HCT116 (cell line): ENCODE results near the gene CTTNBP2.

Source experiments
- ATF3 ChIP-seq: IDR thresholded peaks from 2 replicates; pipeline ENCODE4 v1.6.1; 2012
- CTCF ChIP-seq, 3 experiments: fragments of 200-600 bp in 1 of 3; sonication (generic) in 1 of 3; IDR thresholded peaks in 2 of 3; conservative IDR thresholded peaks in 1 of 3; 2 replicates each; pipeline ENCODE4 v1.5.1; 2012 to 2017; ENCODE audit warnings: low read depth in 2 of 3, low read length in 2 of 3, antibody characterized with exemption in 1 of 3, borderline replicate concordance in 1 of 3, control low read depth in 1 of 3, mild to moderate bottlenecking in 1 of 3, mixed read lengths in 1 of 3, mixed run types in 1 of 3, moderate library complexity in 1 of 3; ENCODE audit not compliant: insufficient read depth in 1 of 3
- EZH2 ChIP-seq: fragments of 200-600 bp; sonication (generic); IDR thresholded peaks from 2 replicates; pipeline ENCODE4 v1.6.1; 2017; ENCODE audit warnings: antibody characterized with exemption, mixed run types
- POLR2A ChIP-seq: IDR thresholded peaks from 2 replicates; pipeline ENCODE4 v1.7.0; 2011; ENCODE audit warnings: borderline replicate concordance; ENCODE audit not compliant: insufficient read depth, insufficient read length; ENCODE audit errors: extremely low read depth
- POLR2AphosphoS5 ChIP-seq: IDR thresholded peaks from 2 replicates; pipeline ENCODE4 v1.6.1; 2011; ENCODE audit warnings: mild to moderate bottlenecking, low read depth, low read length, moderate library complexity
- TF ChIP-seq, protein P1 (sequence below): IDR thresholded peaks from 2 replicates; pipeline ENCODE4 v1.6.1; 2012; ENCODE audit warnings: low read depth

GRCh38 chr7:117896339-117896738, 23.1 kb upstream of the CTTNBP2 start:
- no peak for TF ChIP-seq POLR2A
- TF ChIP-seq EZH2 = no peak
- no peak for TF ChIP-seq POLR2AphosphoS5
- TF ChIP-seq ATF3 = no peak
- no peak for TF ChIP-seq CTCF (IDR thresholded peaks at IDR 0.05 in 2 of 3, conservative IDR thresholded peaks at IDR 0.05 in 1 of 3; ENCODE audit: borderline replicate concordance in 1 of 3, insufficient read depth in 1 of 3, low read depth in 2 of 3, low read length in 2 of 3)
- TF ChIP-seq, protein P1, sequence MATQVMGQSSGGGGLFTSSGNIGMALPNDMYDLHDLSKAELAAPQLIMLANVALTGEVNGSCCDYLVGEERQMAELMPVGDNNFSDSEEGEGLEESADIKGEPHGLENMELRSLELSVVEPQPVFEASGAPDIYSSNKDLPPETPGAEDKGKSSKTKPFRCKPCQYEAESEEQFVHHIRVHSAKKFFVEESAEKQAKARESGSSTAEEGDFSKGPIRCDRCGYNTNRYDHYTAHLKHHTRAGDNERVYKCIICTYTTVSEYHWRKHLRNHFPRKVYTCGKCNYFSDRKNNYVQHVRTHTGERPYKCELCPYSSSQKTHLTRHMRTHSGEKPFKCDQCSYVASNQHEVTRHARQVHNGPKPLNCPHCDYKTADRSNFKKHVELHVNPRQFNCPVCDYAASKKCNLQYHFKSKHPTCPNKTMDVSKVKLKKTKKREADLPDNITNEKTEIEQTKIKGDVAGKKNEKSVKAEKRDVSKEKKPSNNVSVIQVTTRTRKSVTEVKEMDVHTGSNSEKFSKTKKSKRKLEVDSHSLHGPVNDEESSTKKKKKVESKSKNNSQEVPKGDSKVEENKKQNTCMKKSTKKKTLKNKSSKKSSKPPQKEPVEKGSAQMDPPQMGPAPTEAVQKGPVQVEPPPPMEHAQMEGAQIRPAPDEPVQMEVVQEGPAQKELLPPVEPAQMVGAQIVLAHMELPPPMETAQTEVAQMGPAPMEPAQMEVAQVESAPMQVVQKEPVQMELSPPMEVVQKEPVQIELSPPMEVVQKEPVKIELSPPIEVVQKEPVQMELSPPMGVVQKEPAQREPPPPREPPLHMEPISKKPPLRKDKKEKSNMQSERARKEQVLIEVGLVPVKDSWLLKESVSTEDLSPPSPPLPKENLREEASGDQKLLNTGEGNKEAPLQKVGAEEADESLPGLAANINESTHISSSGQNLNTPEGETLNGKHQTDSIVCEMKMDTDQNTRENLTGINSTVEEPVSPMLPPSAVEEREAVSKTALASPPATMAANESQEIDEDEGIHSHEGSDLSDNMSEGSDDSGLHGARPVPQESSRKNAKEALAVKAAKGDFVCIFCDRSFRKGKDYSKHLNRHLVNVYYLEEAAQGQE = no peak
